NCI-H2196 treated with DMSO at 0.1 percent for 48 hours (cell line): ENCODE results near the gene GSTM5.
"Not testable (repeated sequence)": the region's sequence is repeated elsewhere in the genome, so short reads cannot be mapped to it uniquely, and the experiment has no call there.

ENCODE experiments used
- DNase-seq: peaks from one replicate; lab custom pipeline; 2025; ENCODE audit not compliant: unreplicated experiment; lab: John Stamatoyannopoulos, UW

Gene GSTM5

GRCh38 chr1:109711593-109712320, at the start of gene GSTM5:
Gene GSTM5 (plus strand): TSS chr1:109712251. CDS start chr1:109712313, 62 bp downstream.
- not testable (repeated sequence) for DNase-seq

GRCh38 chr1:109664671-109665070, 47.4 kb upstream of the GSTM5 start:
- no peak for DNase-seq

- no peak for DNase-seq
These were observed 44.5 kb upstream of the GSTM5 start, which contains the start of gene GSTM2 for GRCh38 chr1:109667452-109668122. Gene GSTM2 (plus strand): TSS chr1:109668057. CDS start chr1:109668116, 59 bp downstream.

GRCh38 chr1:109668123-109668775, 43.8 kb upstream of the GSTM5 start:
- no peak for DNase-seq

- no peak for DNase-seq
These were observed 42.7 kb upstream of the GSTM5 start for GRCh38 chr1:109669246-109669948.

GRCh38 chr1:109669949-109670302, 42.1 kb upstream of the GSTM5 start:
- DNase-seq = not testable (repeated sequence)

GRCh38 chr1:109671067-109671466, 41.0 kb upstream of the GSTM5 start:
- no peak for DNase-seq

GRCh38 chr1:109673861-109674260, 38.2 kb upstream of the GSTM5 start:
- not testable (repeated sequence) for DNase-seq

GRCh38 chr1:109676683-109677381, 35.2 kb upstream of the GSTM5 start:
- not testable (repeated sequence) for DNase-seq

- no peak for DNase-seq
These were observed 34.6 kb upstream of the GSTM5 start for GRCh38 chr1:109677459-109677858.

GRCh38 chr1:109678637-109679036, 33.4 kb upstream of the GSTM5 start:
- not testable (repeated sequence) for DNase-seq

GRCh38 chr1:109684777-109685176, 27.3 kb upstream of the GSTM5 start:
- not testable (repeated sequence) for DNase-seq

- DNase-seq = not testable (repeated sequence)
These were observed 26.7 kb upstream of the GSTM5 start for GRCh38 chr1:109685399-109685798.

GRCh38 chr1:109685890-109686289, 26.2 kb upstream of the GSTM5 start:
- DNase-seq = not testable (repeated sequence)

GRCh38 chr1:109687109-109687508, 24.9 kb upstream of the GSTM5 start:
- not testable (repeated sequence) for DNase-seq

GRCh38 chr1:109687641-109688499, 24.2 kb upstream of the GSTM5 start, which contains the start of gene GSTM1:
Gene GSTM1 (plus strand): TSS chr1:109687817. CDS start chr1:109687874, 57 bp downstream.
- DNase-seq = no peak

- no peak for DNase-seq
These were observed 22.1 kb upstream of the GSTM5 start for GRCh38 chr1:109689844-109690405.

- DNase-seq = no peak
These were observed 20.3 kb upstream of the GSTM5 start for GRCh38 chr1:109691759-109692158.

- DNase-seq = not testable (repeated sequence)
These were observed 17.7 kb upstream of the GSTM5 start for GRCh38 chr1:109694400-109694799.
